ENCODE results near the gene CDCA8.
"Not testable (repeated sequence)": the region's sequence is repeated elsewhere in the genome, so short reads cannot be mapped to it uniquely, and the experiment has no call there.

CDCA8 gene

DNA sequence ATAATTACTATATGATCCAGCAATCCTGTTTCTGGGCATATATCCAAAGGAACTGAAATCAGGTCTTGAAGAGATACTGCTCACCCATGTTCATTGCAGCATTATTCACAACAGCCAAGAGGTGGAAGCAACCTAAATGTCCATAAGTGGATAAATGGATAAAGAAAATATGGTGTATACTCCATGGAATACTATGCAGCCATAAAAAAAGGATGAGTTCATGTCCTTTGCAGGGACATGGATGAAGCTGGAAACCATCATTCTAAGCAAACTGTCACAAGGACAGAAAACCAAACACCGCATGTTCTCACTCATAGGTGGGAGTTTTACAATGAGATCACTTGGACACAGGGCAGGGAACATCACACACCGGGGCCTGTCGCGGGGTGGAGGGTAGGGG is 46.3 kb downstream of the CDCA8 start:
- DNase-seq (ENCODE audit: low spot score): not testable (repeated sequence)

DNA sequence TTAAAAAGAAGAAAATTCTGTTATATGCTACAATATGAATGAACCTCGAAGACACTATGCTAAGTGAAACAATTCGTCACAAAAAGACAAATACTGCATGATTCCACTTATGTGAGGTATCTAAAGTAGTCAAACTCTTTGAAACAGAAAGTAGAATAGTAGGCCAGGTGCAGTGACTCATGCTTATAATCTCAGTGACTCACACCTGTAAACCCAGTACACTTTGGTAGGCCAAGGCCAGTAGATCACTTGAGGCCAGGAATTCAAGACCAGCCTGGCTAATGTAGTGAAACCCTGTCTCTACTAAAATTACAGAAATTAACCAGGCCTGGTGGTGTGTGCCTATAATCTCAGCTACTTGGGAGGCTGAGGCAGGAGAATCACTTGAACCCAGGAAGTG is 46.9 kb downstream of the CDCA8 start:
- DNase-seq (ENCODE audit: low spot score): no peak

- no peak for DNase-seq (ENCODE audit: low spot score)
Observed at GRCh38 chr1:37741130-37741529, 48.8 kb downstream of the CDCA8 start.

- DNase-seq (ENCODE audit: low spot score): no peak
Observed at GRCh38 chr1:37741662-37742061, 49.3 kb downstream of the CDCA8 start.

GRCh38 chr1:37746806-37747205 is 54.5 kb downstream of the CDCA8 start:
- no peak for DNase-seq (ENCODE audit: low spot score)

- DNase-seq (ENCODE audit: low spot score): no peak
Observed at GRCh38 chr1:37748565-37748964, 56.2 kb downstream of the CDCA8 start.

- DNase-seq (ENCODE audit: low spot score): no peak
Observed at GRCh38 chr1:37752213-37752582, 59.9 kb downstream of the CDCA8 start.

DNA sequence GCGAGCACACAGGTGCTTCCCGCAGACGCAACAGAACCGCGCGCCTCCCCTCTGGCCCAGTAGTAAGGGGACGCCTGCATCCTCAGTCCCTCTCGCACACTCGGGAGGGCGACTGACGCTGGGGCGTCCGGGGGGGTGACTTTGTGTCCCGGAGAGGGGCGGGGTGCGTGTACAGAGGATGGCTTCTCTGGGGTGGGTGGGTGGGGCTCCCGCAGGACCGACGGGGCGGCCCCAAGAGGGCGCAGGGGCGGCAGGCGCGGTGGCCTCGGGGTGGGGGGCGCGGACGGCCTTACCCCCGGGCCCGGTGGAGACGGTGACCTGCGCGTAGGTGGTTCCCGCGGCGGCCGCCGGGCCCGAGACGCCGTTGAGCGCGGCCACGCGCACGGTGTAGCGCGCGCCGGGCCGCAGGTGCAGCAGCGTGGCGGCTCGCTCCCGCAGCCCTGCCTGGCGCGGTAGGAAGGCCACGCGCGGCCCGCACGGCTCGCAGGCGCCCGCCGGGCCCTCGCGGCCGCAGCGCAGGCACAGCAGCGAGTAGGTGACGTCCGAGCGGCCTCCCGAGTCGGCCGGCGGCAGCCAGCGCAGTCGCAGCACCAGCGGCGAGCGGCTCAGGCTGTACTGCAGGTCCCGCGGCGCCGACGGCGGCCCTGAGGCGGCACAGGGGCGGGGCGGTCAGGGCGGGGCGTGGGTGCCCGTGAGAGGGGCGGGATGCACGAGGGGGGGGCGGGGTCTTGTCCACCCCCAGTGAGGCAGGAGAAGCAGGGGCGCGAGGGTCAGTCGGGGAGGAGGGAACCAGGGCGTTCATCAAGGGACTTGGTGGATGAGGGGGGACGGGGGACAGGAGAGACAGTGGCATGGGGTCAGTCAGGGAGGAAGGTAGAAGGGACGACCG is 60.5 kb downstream of the CDCA8 start:
- DNase-seq (ENCODE audit: low spot score): peak; percentile 74

DNA sequence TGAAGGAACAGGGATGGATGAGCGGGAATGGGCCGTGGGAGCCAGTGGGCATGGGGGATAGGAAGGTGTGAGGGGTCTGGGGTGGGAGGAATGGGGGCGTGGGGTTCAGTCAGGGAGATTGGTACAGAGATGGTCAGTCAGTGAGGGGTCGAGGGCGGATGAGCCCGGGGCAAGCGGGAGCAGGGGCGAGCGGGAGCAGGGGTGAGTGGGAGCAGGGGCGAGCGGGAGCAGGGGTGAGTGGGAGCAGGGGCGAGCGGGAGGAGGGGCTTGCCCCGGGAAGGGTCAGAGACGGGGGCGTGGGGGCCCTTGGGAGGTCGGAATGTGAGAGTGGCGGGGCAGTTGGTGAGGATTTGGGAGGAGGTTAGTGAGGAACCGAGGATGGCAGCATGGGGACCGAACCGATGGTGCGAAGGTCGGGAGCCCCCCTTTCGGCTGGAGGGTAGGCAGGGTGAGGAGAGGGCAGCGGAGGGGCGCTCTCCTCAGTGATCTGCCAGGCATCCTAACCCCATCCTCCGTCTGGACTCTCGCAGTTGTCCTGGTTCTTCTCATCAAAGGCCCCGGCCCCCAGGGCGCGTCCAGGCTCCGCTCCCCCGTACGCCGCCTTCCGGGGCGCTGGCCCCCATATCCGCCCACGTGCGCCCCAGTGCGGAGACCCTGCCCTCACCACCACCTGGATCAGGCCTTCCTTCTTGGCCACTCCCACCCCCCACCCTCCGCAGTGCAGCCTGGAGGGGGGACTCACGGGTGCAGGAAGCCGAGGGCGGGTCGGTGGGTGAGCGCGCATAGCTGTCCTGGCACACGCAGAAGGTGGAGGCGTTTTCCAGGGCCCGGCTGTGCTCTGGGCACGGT is 61.4 kb downstream of the CDCA8 start:
- DNase-seq (ENCODE audit: low spot score): no peak

DNA sequence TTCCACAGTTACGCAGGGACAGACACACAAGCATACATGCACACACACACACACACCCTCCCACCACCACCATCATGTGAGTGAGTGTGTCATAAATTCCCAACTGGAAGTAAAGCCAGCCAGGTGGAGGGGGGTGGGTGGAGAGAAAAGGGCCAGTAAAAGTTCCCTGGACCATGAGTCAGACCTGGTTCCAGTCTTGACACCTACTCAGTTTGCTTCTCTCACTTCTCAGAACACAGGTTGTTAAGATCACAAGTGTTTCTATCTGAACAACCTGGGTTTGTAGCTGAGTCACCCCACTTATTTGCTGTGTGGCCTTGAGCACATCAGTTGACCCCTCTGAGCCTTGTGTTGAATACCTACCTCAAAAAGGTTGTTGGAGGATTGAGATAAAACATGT is 63.0 kb downstream of the CDCA8 start:
- no peak for DNase-seq (ENCODE audit: low spot score)

DNA sequence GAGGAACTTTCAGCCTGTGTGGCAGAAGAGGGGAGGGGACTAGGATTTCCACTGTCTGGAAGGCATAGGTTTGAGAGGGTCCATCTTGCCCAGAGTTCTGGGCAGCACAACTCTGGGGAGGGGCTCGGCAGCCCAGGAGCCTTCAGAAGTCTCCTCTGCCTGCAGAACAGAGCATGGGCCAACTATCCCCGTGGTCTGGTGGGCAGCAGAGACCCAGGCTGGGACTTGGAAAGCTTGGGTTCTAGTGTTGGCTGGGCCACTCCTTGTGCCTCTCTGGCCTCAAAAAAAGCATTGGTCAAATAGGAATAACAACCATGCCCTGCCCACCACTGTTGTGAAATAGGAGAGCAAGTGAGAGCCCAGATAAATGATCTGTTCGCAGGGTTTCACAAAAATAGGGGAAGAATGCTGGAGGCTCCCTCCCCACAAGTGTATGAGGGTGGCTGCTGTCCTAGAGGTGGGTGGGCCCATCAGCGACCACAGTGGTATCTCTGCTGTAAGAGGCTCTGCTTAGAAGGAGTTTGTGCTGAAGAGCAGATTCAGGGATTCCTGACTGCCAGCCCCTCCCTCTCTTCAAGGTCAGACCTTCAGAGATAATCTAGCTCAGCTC is 63.7 kb downstream of the CDCA8 start:
- no peak for DNase-seq (ENCODE audit: low spot score)
